CD4-positive, alpha-beta T cell treated with Interleukin-21 for 1 hour (primary cell): ENCODE measurements around the gene CTNNA3.

Source experiments
- DNase-seq: peaks from one replicate; pipeline ENCODE4 v3.0.0-alpha.2; 2020

Gene CTNNA3

GRCh38 chr10:66925896-66926715 lies 769.9 kb downstream of the CTNNA3 start, which contains the start of gene LRRTM3:
LRRTM3 (plus strand) TSS chr10:66926036.
- peak; percentile 17 for DNase-seq

DNA sequence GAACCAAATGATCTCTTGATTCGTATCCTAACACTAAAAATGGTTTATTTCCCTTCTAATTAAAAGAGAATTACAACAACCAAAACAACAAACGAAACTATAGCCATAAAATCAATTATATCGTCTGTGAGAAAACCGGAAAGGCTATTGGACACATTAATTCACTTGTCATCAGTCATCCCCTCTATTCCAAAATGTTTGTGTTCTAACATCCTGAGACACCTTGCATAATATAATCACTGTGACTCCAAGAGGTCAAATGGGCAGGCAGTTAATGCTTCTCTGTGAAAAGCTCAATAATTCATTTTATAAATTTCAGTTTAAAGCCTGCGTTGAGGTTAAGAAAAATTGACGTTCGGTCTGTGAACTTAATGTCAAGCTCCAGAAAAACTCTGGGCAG lies 770.6 kb downstream of the CTNNA3 start:
- DNase-seq: no peak

GRCh38 chr10:66924674-66925345 lies 771.2 kb downstream of the CTNNA3 start:
- no peak for DNase-seq

DNA sequence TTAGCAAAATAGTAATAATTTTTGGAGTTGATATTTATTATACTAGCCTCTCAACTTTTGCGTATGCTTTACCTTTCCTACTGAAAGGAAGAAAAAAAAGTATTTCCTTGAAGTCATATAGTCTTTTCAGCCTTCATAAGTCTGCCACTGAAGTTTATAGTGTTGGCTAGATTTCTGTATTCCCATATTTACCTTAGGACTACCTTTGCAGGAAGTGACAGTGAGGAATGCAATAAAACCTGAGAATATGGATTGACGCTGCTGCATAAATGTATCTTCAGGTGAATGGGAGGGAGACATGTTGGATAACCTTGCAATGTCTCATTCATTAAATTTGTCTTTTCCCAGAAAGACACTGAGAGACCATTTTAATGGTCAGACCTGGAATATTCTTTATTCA lies 776.7 kb downstream of the CTNNA3 start:
- no peak for DNase-seq

- DNase-seq: no peak
Observed at GRCh38 chr10:66917104-66917503, 778.9 kb downstream of the CTNNA3 start.

DNA sequence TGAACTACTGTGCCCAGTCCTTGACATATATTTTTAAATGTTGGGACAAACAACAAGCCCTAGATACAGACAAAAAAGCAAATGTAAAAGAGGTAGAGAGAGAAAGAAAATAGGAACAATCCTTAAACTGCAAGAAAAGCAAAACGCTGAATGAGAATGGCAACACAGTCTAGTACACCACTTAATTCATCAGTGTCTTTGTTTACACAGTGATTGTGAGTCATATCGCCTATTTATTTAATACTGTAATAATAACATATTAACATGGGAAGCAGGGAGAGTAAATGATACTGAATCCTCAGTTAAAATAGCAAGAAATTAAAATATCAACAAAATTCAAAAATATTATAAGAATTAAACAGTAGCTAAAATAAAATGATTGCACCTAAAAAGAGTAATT lies 780.0 kb downstream of the CTNNA3 start:
- DNase-seq: no peak

- no peak for DNase-seq
Observed at GRCh38 chr10:66910671-66911070, 785.3 kb downstream of the CTNNA3 start.

GRCh38 chr10:66892871-66893270 lies 803.1 kb downstream of the CTNNA3 start:
- no peak for DNase-seq

GRCh38 chr10:66888237-66888636 lies 807.8 kb downstream of the CTNNA3 start:
- no peak for DNase-seq

- DNase-seq: no peak
Observed at GRCh38 chr10:66886848-66887247, 809.1 kb downstream of the CTNNA3 start.

DNA sequence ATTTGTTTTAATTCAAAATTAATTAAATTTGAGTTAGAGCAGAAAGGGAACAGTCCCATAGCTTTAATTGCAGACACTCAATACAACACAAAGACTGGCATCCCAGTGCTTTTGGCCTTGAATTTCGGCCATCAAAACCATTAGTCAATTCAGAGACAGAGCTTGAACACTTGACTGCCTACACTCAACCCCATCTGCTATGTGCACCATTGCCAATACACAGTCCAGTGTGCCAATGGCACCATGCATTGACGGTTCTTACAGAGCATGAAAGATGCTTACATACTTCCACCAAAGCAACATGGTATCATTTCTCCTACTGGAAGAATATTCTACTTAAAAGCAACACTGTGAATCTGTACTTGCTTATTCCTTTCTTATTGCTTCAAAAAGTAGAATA lies 813.7 kb downstream of the CTNNA3 start:
- no peak for DNase-seq

DNA sequence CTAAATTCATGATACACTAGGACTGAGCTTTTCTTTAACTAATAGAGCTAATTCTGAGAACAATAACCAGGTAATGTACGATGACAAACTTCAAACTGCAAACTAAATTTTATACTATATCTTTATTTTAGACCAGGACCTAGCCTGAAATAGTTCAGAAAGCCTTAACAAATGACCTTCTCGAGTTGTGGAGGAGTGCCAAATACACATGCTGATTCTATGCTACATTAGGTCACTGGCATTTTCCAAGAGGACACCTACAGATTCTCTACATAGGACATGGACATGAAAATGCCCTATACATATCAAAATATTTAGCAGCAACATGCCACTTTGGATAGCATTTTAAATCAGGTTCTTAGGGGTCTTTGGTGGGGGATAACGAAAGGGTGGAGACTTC lies 814.2 kb downstream of the CTNNA3 start:
- DNase-seq: no peak

DNA sequence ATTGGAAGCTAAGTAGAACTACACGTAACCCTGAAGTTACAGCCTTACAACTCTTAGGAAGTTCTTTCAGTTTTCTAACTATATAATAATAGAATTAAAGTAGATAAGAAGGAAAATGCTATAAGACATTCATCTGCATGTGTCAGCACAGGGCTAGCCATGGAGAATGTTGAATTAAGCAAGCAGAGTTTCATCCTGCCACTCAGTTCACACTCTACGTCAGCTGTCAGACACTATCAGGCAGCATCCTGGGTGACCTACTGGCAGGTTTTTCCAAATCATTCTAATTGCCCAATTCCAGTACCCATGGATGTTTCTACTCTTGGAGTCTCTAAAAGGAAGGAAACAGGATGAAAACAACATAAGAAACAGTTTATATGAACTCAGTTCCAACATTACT lies 815.2 kb downstream of the CTNNA3 start:
- no peak for DNase-seq

- no peak for DNase-seq
Observed at GRCh38 chr10:66880292-66880691, 815.7 kb downstream of the CTNNA3 start.

- no peak for DNase-seq
Observed at GRCh38 chr10:66877361-66877760, 818.6 kb downstream of the CTNNA3 start.

DNA sequence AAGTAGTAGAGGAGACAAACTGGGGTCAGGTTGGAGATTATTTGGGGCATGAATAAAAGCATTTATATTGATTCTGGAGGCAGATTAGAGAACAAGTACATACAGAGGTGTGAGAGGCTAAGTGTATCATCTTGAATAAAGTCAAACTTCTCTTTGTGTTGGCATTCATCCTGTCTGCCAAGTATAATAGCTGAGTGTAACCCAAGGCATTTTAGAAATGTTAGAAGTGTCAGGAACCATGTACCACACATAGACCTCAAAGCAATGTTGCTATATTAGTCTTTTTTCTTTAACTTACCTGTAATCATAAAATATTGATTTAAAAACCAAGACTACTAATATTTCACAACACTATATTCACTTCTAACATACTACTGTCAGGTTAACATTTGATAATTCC lies 826.4 kb downstream of the CTNNA3 start:
- no peak for DNase-seq

GRCh38 chr10:66862687-66863258 lies 833.2 kb downstream of the CTNNA3 start:
- DNase-seq: no peak

DNA sequence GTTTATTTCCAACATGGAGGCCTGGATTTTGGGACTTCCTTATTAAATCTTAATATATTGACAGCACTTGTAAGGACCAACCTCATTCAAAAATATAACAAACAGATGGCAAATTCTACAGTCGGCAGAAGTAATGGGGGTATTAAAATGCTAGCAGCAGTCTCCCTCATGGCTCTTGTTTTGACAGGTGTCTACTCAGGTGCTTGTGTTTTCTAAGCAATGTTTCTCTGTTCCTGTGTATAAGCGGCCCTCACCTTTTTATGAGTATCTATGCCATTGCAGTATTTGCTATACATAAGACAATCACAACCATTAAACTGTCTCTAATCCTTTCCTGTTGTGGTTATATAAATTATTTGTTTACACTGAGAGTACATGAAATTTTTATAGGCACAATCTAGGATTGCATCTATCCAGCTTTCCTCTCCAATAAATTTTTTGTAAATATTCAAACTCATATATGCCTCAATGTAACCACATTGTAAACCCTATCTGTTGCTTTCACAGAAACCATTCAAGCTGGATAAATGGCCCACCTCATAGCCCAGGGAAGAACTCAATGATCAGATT lies 835.5 kb downstream of the CTNNA3 start:
- no peak for DNase-seq

DNA sequence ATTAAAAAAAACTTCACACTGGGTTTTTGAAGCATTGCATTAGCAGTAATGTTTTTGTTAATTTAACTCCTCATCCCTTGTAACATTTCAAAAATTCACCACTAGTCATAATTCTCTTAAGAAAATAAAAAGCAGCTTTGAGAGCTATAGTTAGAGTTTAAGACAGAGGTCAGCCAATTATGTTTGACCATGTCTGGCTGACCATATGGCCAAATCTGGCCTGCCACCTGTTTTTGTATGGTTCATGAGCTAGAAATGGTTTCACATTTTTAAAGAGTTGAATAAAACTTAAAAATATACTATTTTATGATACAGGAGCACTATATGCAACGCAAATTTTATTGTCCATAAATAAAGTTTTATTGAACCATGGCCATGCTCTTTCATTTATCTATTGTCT lies 843.2 kb downstream of the CTNNA3 start:
- no peak for DNase-seq

DNA sequence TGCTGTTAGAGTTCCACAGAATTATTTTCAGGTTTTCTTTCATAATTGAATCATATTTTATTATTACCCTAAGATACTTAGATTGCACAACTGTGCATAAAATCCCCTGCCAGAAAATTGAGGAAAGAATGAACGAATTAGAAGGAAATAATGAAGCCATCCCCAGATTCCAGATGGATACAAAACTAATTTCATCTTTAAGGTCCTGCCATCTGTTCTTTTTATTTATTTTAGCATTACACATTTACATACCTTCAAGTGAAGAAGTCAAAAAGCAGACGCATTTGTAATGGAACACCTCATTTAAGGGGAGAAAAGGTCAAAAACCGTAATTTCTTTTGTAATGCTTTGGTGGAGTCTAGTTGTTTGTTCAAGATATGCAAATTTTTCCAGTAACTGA lies 847.1 kb downstream of the CTNNA3 start:
- no peak for DNase-seq

- DNase-seq: no peak
Observed at GRCh38 chr10:66844176-66844942, 851.6 kb downstream of the CTNNA3 start.

GRCh38 chr10:66843396-66843795 lies 852.6 kb downstream of the CTNNA3 start:
- no peak for DNase-seq

GRCh38 chr10:66842867-66843266 lies 853.1 kb downstream of the CTNNA3 start:
- no peak for DNase-seq
